Right kidney (tissue), 1 donor: ENCODE results near the gene PVRIG.
"Not testable (repeated sequence)": the region's sequence is repeated elsewhere in the genome, so short reads cannot be mapped to it uniquely, and the experiment has no call there.

Source experiments
- DNase-seq: peaks from one replicate; pipeline ENCODE4 v3.0.0-alpha.2; 2016

The PVRIG gene

DNA sequence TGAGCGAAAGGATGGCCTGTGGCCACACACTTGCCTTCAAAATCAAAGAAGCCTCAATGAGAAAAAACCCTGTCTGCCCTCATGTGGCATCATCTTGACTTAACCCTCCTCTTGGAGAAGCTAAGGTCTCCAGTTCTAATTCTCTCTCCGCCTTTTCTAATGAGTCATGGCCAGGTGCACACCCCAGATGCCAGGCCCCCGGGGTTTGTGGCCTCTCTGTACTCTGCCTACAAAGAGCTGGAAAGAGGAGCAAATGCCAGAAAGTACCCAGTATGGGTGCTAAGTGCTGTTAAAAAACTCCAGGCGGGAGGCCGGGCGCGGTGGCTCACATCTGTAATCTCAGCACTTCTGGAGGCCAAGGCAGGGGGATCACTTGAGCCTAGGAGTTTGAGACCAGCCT is 20.2 kb downstream of the PVRIG start:
- not testable (repeated sequence) for DNase-seq

DNA sequence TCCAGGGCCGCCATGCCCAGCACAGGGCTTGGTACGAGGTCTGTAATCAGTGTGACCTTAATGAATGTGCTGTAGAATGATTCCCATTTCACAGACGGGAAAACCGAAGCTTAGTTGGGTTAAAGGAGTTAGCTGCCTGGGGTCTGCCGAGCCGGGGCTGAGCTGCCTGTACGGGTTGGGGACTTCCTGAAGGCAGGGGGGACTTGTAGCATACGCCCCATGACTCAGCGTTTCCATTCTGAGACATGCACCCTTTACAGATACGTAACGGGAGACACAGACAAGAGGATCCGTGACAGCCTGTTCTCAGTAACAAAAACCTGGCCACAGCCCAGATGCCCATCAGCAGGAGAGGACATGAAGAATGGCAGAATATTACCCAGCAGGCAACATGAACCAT is 23.6 kb downstream of the PVRIG start:
- not testable (repeated sequence) for DNase-seq

- not testable (repeated sequence) for DNase-seq
These were observed 25.3 kb downstream of the PVRIG start for GRCh38 chr7:100244988-100245605.

GRCh38 chr7:100246121-100246864 is 26.5 kb downstream of the PVRIG start:
- DNase-seq: peak; percentile 22

DNA sequence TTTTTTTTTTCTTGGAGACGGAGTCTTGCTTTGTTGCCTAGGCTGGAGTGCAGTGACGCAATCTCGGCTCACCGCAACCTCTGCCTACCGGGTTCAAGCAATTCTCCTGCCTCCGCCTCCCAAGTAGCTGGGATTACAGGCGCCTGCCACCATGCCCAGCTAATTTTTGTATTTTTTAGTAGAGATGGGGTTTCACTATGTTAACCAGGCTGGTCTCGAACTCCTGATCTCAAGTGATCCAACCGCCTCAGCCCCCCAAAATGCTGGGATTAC is 27.1 kb downstream of the PVRIG start:
- not testable (repeated sequence) for DNase-seq

- DNase-seq: peak; percentile 55
These were observed 27.5 kb downstream of the PVRIG start for GRCh38 chr7:100247152-100247757.

DNA sequence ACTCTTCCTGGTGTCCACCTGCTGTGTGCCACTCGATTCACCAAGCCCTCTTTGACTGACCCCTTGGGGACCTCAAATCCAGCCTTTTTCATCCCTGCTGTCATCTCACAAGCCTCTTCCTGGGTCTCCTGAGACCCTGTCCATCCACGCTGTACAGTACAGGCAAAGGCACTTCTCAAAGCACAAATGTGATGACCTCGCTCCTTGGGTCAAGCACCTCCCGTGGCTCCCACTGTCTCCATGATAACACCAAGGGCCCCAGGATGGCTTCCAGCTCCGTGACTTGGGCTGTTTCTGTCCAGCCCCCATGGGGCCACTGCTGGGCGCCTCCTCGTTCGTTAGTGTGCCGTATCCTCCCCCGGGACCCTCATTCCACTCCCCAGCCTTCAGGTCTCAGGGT is 28.7 kb downstream of the PVRIG start:
- DNase-seq: no peak

- no peak for DNase-seq
These were observed 37.3 kb downstream of the PVRIG start for GRCh38 chr7:100257017-100257416.

- not testable (repeated sequence) for DNase-seq
These were observed 40.2 kb downstream of the PVRIG start for GRCh38 chr7:100259984-100260383.

DNA sequence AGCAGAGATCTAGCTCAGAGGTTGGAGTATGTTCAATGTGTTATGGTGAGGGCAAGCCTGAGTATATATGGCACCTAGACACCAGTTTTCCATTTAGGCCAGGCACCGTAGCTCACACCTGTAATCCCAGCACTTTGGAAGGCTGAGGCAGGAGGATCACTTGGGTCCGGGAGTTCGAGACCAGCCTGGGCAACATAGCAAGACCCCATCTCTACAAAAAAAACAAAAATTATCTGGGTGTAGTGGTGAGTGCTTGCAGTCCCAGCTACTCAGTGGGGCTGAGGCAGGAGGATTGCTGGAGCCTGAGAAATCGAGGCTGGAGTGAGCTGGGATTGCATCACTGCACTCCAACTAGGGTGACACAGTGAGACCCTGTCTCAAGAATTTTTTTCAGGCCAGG is 43.1 kb downstream of the PVRIG start:
- not testable (repeated sequence) for DNase-seq

DNA sequence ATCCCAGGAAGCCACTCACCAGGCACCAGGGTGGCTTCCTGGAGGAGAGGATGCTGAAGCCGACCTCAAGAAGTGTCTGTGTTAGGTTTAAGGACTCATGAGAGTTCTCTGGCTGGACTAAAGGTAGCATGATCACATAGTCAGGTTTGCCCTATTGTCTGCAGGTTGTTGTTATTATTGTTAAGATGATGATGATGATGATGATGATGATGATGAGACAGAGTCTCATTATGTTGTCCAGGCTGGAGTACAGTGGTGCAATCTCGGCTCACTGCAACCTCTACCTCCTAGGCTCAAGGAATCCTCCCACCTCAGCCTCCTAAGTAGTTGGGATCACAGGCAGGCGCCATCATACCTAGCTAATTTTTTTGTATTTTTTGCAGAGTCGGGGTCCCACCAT is 44.5 kb downstream of the PVRIG start:
- not testable (repeated sequence) for DNase-seq

DNA sequence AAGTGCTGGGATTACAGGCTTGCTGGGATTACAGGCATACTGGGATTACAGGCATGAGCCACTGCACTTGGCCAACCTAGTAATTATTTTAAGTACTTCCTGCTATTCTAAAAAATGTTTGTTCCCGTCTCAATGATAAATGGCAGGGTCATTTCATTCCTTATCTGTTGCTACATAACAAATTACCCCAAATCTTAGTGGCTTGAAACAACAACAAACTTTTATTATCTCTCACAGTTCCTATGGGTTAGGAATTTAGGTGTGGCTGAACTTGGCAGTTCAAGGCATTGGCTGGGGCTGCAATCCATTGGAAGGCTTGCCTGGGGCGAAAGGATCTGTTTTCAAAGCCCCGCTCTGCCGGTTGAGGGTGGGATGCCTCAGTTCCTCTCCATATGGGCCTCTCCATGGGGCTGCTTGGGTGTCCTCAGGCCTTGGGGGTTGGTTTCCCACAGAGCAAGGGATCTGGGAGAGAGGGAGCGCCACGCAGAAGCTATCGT is 45.0 kb downstream of the PVRIG start:
- DNase-seq: not testable (repeated sequence)

- DNase-seq: not testable (repeated sequence)
These were observed 46.1 kb downstream of the PVRIG start for GRCh38 chr7:100265851-100266250.

- DNase-seq: no peak
These were observed 47.0 kb downstream of the PVRIG start for GRCh38 chr7:100266576-100267354.

DNA sequence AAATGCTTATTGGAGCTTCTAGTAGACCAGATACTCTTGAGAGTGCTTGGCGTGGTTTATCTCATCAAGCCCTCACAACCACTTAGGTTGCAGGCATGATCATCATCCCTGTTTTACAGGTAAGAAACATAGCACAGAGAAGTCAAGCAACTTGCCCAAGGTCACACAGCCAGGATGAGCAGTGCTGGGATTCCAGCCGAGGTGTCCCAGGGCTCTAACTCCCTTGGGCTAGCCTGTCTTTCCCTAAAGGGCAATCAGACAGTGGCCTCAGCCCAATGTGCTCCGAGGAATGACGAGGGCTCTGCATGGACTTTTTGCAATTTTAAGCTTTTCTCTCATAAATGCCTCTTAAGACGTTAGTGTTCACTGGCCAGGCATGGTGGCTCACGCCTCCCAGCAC is 47.9 kb downstream of the PVRIG start:
- no peak for DNase-seq

- not testable (repeated sequence) for DNase-seq
These were observed 49.1 kb downstream of the PVRIG start for GRCh38 chr7:100268882-100269281.

DNA sequence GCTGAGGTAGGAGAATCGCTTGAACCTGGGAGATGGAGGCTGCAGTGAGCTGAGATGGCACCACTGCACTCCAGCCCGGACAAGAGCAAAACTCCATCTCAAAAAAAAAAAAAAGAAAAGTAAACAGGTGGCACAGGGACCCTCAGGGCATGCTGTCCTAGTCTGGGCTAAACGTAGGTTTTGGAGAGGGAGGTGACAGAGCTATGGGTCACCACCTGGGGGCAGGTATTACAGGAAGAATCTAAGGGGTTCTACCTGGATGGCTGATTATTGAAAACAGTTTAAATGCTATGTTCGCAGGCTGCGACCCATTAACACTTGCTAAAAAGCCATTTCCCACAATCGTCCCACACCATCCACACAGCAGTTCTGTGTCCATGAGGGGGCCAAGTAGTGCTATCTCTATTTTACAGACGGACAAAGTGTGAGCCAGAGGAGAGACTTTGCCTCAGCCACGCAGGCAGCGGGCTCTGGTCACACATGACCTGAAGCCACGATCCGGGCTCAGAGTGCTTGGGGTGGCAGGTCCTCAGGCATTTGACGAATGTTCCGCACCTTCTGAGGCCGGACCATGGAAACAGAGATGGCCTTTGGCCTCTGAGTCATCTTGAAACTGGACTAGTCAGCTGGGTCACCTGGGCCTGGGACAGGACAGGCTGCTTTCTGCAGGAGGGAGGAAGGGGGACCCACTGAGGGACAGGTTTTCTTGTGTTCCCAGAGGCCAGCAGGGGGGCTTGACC is 49.7 kb downstream of the PVRIG start:
- peak; percentile 32 for DNase-seq

- DNase-seq: peak; percentile 47
These were observed 50.5 kb downstream of the PVRIG start for GRCh38 chr7:100270046-100270918.
